LNCAP (cell line): ENCODE measurements around the gene ST7.
A peak's percentile ranks its signal among the peaks of the same experiment; 100 is the strongest.

Experiments used
- TF ChIP-seq, protein P1 (sequence below): fragments of 450-650 bp; IDR thresholded peaks from 2 replicates; pipeline ENCODE4 v1.5.1; 2017; ENCODE audit warnings: mild to moderate bottlenecking

The ST7 gene

DNA sequence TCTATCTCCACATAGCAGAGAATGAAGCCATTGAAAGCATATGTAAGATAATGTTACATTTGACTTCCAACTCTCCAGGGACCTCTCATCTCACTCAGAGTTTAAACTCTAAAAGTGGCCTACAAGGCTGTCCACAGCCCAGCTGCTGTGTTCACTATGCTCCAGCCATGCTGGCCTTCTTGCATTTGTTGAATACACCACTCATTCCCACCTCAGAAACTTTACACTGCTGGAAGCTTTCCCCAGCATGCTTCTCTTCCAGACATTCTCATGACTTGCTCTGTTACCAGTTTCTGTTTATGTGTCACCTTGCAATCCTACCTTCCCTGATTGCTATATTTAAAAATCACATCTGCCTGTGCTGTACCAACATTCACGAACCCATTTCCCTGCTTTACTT, 202.4 kb downstream of the ST7 start:
- TF ChIP-seq, protein P1, sequence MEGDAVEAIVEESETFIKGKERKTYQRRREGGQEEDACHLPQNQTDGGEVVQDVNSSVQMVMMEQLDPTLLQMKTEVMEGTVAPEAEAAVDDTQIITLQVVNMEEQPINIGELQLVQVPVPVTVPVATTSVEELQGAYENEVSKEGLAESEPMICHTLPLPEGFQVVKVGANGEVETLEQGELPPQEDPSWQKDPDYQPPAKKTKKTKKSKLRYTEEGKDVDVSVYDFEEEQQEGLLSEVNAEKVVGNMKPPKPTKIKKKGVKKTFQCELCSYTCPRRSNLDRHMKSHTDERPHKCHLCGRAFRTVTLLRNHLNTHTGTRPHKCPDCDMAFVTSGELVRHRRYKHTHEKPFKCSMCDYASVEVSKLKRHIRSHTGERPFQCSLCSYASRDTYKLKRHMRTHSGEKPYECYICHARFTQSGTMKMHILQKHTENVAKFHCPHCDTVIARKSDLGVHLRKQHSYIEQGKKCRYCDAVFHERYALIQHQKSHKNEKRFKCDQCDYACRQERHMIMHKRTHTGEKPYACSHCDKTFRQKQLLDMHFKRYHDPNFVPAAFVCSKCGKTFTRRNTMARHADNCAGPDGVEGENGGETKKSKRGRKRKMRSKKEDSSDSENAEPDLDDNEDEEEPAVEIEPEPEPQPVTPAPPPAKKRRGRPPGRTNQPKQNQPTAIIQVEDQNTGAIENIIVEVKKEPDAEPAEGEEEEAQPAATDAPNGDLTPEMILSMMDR: no peak

DNA sequence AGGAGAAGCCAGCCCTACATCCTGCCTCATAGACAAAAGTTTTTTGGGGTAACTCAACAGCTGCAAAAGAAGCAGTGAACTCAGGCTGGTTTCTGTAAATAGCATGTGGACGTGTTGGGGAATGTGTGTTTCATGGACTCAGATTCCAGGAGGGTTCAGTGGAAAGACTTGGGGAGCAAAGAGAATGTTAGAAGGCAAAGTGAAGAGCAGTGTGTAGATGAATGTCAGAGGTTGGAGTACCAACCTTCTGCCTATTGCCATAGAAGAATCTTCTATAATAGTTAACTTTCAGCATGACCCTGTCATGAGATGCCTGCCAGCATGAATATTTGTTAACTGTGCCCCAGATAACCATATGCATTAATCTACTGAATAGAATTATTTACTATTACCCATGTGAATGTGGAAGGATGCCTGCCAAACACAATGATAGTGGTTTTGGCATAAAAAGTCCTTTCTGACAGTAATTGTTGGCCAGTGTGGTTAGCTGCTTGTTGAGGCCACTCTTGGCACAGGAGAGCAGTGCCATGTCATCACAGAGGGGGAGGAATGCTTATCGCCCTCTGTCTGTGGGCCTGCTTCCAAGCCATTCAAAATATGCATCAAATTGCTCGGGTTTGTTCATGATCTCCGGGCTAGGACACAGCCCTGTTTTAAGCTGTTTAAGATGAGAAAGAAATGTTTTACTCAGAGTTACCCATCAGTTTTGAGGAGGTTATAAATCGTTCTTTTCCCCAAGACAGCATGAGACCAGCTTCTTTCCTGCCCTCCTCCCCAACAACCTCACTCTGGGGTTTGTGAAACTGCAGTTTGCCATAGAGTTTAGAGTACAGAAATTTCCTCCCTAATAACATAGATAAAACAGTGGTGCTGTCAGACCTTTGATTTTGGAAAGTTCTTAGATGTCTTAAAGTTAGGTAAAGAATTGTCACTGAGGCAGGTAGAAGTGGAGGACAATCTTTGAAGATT, 204.2 kb downstream of the ST7 start:
- TF ChIP-seq, protein P1: peak; percentile 34; the same call in 1 of the 2 replicates

GRCh38 chr7:117158941-117159697, 205.8 kb downstream of the ST7 start:
- TF ChIP-seq, protein P1: no peak

GRCh38 chr7:117163101-117163500, 209.8 kb downstream of the ST7 start:
- TF ChIP-seq, protein P1: no peak

DNA sequence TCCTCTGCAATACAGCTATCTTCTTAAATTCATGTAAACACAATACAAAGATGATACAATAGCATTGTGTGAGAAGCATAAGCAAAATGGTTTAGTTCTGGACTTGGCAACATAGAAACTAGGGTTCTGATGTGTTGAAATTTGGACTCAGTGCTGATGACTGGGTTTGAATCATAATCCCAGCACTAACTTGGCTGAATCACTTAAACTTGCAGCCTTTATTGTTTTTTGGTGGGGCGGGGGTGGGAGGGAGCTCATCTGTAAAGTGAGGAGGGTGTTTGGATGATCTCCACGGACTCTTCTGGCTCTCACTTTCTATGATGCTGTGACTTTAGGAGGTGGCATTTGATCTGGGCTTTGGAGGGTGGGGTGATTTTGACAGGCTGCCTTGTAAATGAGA, 211.3 kb downstream of the ST7 start:
- TF ChIP-seq, protein P1: no peak

GRCh38 chr7:117165656-117166055, 212.4 kb downstream of the ST7 start:
- TF ChIP-seq, protein P1: no peak

DNA sequence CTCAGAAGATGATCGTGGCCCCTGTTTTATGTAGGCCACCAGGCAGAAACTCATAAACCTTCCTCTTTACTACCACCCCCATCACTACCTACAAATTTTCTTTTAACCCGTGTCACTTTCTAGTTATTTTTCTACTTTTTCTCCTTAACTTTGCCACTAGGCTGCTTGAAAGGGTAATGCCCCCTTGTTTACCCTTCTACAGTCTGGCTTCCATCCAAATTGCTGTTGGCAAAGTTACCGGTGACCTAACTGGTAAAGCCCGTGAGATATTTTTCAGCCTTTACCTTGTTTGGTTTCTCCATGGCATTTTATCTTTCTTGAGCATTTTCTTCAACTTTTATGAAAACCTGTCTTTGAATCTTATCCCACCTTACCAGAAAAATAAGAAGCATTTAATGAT, 216.6 kb downstream of the ST7 start:
- TF ChIP-seq, protein P1: no peak
